ENCODE data around the gene DOCK11. TPM values are rescaled to one million over a fixed set of nuclear protein-coding genes. Genes with fewer than 3 reads are reported as not detected.
A peak's percentile ranks its signal among the peaks of the same experiment; 100 is the strongest.
"Not testable (repeated sequence)": the region's sequence is repeated elsewhere in the genome, so short reads cannot be mapped to it uniquely, and the experiment has no call there.

The DOCK11 gene
- total and polyA plus RNA-seq, 3 experiments from 2014 or later = 37.8 to 50.1 (median 49.4) TPM

- Histone ChIP-seq H3K4me3 (ENCODE audit: low read length) (no peak overlapping the region), H3K9me3 (ENCODE audit: low read length) (no peaks in the 10 kb centered on the region), H3K36me3 (ENCODE audit: insufficient read depth, low read length) (no peaks in the 10 kb centered on the region), H3K27me3 (ENCODE audit: insufficient read depth, low read length, poor library complexity, severe bottlenecking) (no peaks in the 10 kb centered on the region), H3K27ac (ENCODE audit: low read depth, low read length) (no peak overlapping the region), H3K4me1 (ENCODE audit: insufficient read depth, low read length) (no peaks in the 10 kb centered on the region)
- DNase-seq = no peak
- peaks cover 0 to 3% (median 0%) of the 10 kb centered on the region in 3 donors for H3K4me1 Mint-ChIP-seq
- H3K9me3 Mint-ChIP-seq = no peaks in the 10 kb centered on the region
- POLR2A ChIA-PET = no interaction called here
- H3K36me3 Mint-ChIP-seq = peaks cover 0 to 21% (median 0%) of the 10 kb centered on the region in 3 donors
- no peak overlapping the region for H3K4me3 Mint-ChIP-seq
- CTCF ChIA-PET = no interaction called here
- peaks cover 0 to 2% of the 10 kb centered on the region in 2 donors for H3K27me3 Mint-ChIP-seq
- peak overlapping the region in 1 of 8 donors; percentile 29 for H3K27ac Mint-ChIP-seq
Observed at GRCh38 chrX:118693843-118694242, 198.2 kb downstream of the DOCK11 start.

- H3K9me3 ChIP-seq (ENCODE audit: low read length) = no peaks in the 10 kb centered on the region
- H3K27ac ChIP-seq (ENCODE audit: low read depth, low read length) = no peak overlapping the region
- H3K27me3 Mint-ChIP-seq = peaks cover 0 to 2% of the 10 kb centered on the region in 2 donors
- no peaks in the 10 kb centered on the region for H3K9me3 Mint-ChIP-seq
- H3K4me3 Mint-ChIP-seq = no peak overlapping the region
- ChIA-PET CTCF (no interaction called here), POLR2A (no interaction called here)
- H3K4me1 ChIP-seq (ENCODE audit: insufficient read depth, low read length) = no peaks in the 10 kb centered on the region
- H3K27ac Mint-ChIP-seq = no peak overlapping the region
- no peaks in the 10 kb centered on the region for H3K4me1 Mint-ChIP-seq
- H3K36me3 ChIP-seq (ENCODE audit: insufficient read depth, low read length) = no peaks in the 10 kb centered on the region
- DNase-seq = no peak
- no peaks in the 10 kb centered on the region for H3K27me3 ChIP-seq (ENCODE audit: insufficient read depth, low read length, poor library complexity, severe bottlenecking)
- H3K36me3 Mint-ChIP-seq = peaks cover 0 to 17% (median 0%) of the 10 kb centered on the region in 3 donors
- H3K4me3 ChIP-seq (ENCODE audit: low read length) = no peak overlapping the region
Observed at GRCh38 chrX:118694638-118695037, 199.0 kb downstream of the DOCK11 start.

- CTCF ChIA-PET = no interaction called here
- Mint-ChIP-seq H3K27me3 (peaks cover 0 to 2% of the 10 kb centered on the region in 2 donors), H3K4me1 (peaks cover 0 to 9% (median 8%) of the 10 kb centered on the region in 3 donors), H3K9me3 (no peaks in the 10 kb centered on the region), H3K27ac (peak overlapping the region in 3 of 8 donors; percentile 7 to 81 (median 43)), H3K4me3 (no peak overlapping the region), H3K36me3 (peaks cover 0 to 4% (median 0%) of the 10 kb centered on the region in 3 donors)
- Histone ChIP-seq H3K27me3 (ENCODE audit: insufficient read depth, low read length, poor library complexity, severe bottlenecking) (no peaks in the 10 kb centered on the region), H3K4me1 (ENCODE audit: insufficient read depth, low read length) (no peaks in the 10 kb centered on the region), H3K27ac (ENCODE audit: low read depth, low read length) (no peak overlapping the region), H3K4me3 (ENCODE audit: low read length) (no peak overlapping the region), H3K36me3 (ENCODE audit: insufficient read depth, low read length) (no peaks in the 10 kb centered on the region), H3K9me3 (ENCODE audit: low read length) (no peaks in the 10 kb centered on the region)
- DNase-seq = no peak
- POLR2A ChIA-PET = no interaction called here
Observed at GRCh38 chrX:118698516-118699170, 203.0 kb downstream of the DOCK11 start.

GRCh38 chrX:118702741-118703140, 207.1 kb downstream of the DOCK11 start:
- Histone ChIP-seq H3K4me3 (ENCODE audit: low read length) (no peak overlapping the region), H3K4me1 (ENCODE audit: insufficient read depth, low read length) (no peaks in the 10 kb centered on the region), H3K27me3 (ENCODE audit: insufficient read depth, low read length, poor library complexity, severe bottlenecking) (no peaks in the 10 kb centered on the region), H3K9me3 (ENCODE audit: low read length) (no peaks in the 10 kb centered on the region), H3K27ac (ENCODE audit: low read depth, low read length) (no peak overlapping the region), H3K36me3 (ENCODE audit: insufficient read depth, low read length) (no peaks in the 10 kb centered on the region)
- Mint-ChIP-seq H3K27ac (peak overlapping the region in 3 of 8 donors; percentile 3 to 52 (median 15)), H3K36me3 (no peaks in the 10 kb centered on the region), H3K9me3 (no peaks in the 10 kb centered on the region), H3K4me1 (peaks cover 2 to 12% (median 8%) of the 10 kb centered on the region in 3 donors), H3K4me3 (no peak overlapping the region), H3K27me3 (peaks cover 0 to 2% of the 10 kb centered on the region in 2 donors)
- CTCF ChIA-PET = no interaction called here
- no peak for DNase-seq
- POLR2A ChIA-PET = no interaction called here

DNA sequence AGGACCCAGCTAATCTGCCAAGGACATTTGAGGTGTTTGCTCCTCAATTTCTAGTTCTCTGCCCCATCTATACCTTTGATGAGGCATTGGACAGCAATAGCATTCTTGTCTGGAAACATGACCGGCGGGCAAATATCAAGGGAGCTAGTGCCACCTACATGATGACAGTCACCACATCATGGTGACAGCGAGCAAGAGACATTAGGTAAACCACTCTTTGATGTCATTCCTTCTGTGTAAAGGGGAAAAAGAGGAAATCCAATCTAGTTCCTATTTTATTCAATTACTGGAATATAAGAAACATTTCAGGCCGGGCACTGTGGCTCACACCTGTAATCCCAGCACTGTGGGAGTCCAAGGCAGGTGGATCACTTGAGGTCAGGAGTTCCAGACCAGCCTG, 211.1 kb downstream of the DOCK11 start:
- H3K27me3 Mint-ChIP-seq = peaks cover 0 to 4% of the 10 kb centered on the region in 2 donors
- CTCF ChIA-PET = no interaction called here
- Histone ChIP-seq H3K9me3 (ENCODE audit: low read length) (no peaks in the 10 kb centered on the region), H3K27ac (ENCODE audit: low read depth, low read length) (no peak overlapping the region), H3K4me1 (ENCODE audit: insufficient read depth, low read length) (no peaks in the 10 kb centered on the region), H3K27me3 (ENCODE audit: insufficient read depth, low read length, poor library complexity, severe bottlenecking) (no peaks in the 10 kb centered on the region), H3K4me3 (ENCODE audit: low read length) (no peak overlapping the region), H3K36me3 (ENCODE audit: insufficient read depth, low read length) (no peaks in the 10 kb centered on the region)
- H3K9me3 Mint-ChIP-seq = no peaks in the 10 kb centered on the region
- POLR2A ChIA-PET = no interaction called here
- H3K36me3 Mint-ChIP-seq = no peaks in the 10 kb centered on the region
- no peak overlapping the region for H3K27ac Mint-ChIP-seq
- H3K4me3 Mint-ChIP-seq = no peak overlapping the region
- DNase-seq = no peak
- H3K4me1 Mint-ChIP-seq = peaks cover 2 to 12% (median 8%) of the 10 kb centered on the region in 3 donors

DNA sequence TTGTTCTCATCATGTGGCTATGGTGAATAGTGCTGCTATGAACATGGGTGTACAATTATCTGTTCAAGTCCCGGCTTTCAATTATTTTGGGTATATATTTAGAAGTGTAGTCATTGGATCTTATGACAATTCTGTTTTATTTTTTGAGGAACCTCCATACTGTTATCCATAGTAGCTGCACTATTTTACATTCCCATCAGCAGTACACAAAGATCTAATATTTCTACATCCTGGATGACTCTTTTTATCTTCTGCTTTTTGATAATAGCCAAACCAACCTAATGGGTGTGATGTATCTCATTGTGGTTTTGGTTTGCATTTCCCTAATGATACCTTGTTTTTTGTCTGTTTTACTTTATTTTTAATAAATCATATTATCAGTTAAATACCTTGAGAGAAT, 218.9 kb downstream of the DOCK11 start:
- H3K27me3 Mint-ChIP-seq = peaks cover 7 to 14% of the 10 kb centered on the region in 2 donors
- H3K4me3 ChIP-seq (ENCODE audit: low read length) = no peak overlapping the region
- no peak overlapping the region for H3K27ac ChIP-seq (ENCODE audit: low read depth, low read length)
- ChIA-PET CTCF (no interaction called here), POLR2A (no interaction called here)
- H3K27me3 ChIP-seq (ENCODE audit: insufficient read depth, low read length, poor library complexity, severe bottlenecking) = no peaks in the 10 kb centered on the region
- no peaks in the 10 kb centered on the region for H3K4me1 ChIP-seq (ENCODE audit: insufficient read depth, low read length)
- H3K9me3 ChIP-seq (ENCODE audit: low read length) = no peaks in the 10 kb centered on the region
- H3K9me3 Mint-ChIP-seq = no peaks in the 10 kb centered on the region
- DNase-seq = no peak
- H3K4me1 Mint-ChIP-seq = no peaks in the 10 kb centered on the region
- H3K4me3 Mint-ChIP-seq = no peak overlapping the region
- no peaks in the 10 kb centered on the region for H3K36me3 ChIP-seq (ENCODE audit: insufficient read depth, low read length)
- H3K36me3 Mint-ChIP-seq = peaks cover 0 to 3% (median 0%) of the 10 kb centered on the region in 3 donors
- no peak overlapping the region for H3K27ac Mint-ChIP-seq

DNA sequence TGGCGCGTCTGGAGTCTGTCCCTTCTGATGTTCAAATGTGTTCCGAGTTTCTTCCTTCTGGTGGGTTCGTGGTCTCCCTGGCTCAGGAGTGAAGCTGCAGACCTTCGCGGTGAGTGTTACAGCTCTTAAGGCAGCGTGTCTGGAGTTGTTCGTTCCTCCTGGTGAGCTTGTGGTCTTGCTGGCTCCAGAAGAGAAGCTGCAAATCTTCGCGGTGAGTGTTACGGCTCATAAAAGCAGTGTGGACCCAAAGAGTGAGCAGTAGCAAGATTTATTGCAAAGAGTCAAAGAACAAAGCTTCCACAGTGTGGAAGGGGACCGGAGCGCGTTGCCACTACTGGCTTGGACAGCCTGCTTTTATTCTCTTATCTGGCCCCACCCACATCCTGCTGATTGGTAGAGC, 220.3 kb downstream of the DOCK11 start:
- H3K36me3 Mint-ChIP-seq; H3K4me3 ChIP-seq (ENCODE audit: low read length); DNase-seq; H3K4me1 Mint-ChIP-seq; H3K27ac Mint-ChIP-seq; POLR2A ChIA-PET; CTCF ChIA-PET; H3K9me3 Mint-ChIP-seq; H3K4me1 ChIP-seq (ENCODE audit: insufficient read depth, low read length); H3K36me3 ChIP-seq (ENCODE audit: insufficient read depth, low read length); H3K27me3 ChIP-seq (ENCODE audit: insufficient read depth, low read length, poor library complexity, severe bottlenecking); H3K9me3 ChIP-seq (ENCODE audit: low read length); H3K27ac ChIP-seq (ENCODE audit: low read depth, low read length): not testable (repeated sequence)
- H3K4me3 Mint-ChIP-seq = peak overlapping the region in 1 of 7 donors; percentile 70
- peaks cover 10 to 14% of the 10 kb centered on the region in 2 donors for H3K27me3 Mint-ChIP-seq

DNA sequence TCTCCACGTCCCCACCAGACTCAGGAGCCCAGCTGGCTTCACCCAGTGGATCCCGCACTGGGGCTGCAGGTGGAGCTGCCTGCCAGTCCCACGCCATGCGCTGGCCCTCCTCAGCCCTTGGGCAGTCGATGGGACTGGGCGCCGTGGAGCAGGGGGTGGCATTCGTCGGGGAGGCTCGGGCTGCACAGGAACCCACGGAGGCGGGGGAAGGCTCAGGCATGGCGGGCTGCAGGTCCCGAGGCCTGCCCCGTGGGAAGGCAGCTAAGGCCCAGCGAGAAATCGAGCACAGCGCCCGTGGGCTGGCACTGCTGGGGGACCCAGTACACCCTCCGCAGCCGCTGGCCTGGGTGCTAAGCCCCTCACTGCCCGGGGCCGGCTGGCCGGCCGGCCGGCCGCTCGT, 221.2 kb downstream of the DOCK11 start:
- H3K27ac ChIP-seq (ENCODE audit: low read depth, low read length); H3K4me1 Mint-ChIP-seq; CTCF ChIA-PET; DNase-seq; POLR2A ChIA-PET; H3K4me3 ChIP-seq (ENCODE audit: low read length); H3K9me3 ChIP-seq (ENCODE audit: low read length); H3K27ac Mint-ChIP-seq; H3K27me3 ChIP-seq (ENCODE audit: insufficient read depth, low read length, poor library complexity, severe bottlenecking); H3K9me3 Mint-ChIP-seq; H3K36me3 Mint-ChIP-seq; H3K4me3 Mint-ChIP-seq; H3K4me1 ChIP-seq (ENCODE audit: insufficient read depth, low read length); H3K36me3 ChIP-seq (ENCODE audit: insufficient read depth, low read length): not testable (repeated sequence)
- H3K27me3 Mint-ChIP-seq = peaks cover 10 to 14% of the 10 kb centered on the region in 2 donors

Measured in CD8-positive, alpha-beta memory T cell (primary cell).